CD14-positive monocyte (primary cell): Measurements from ENCODE around the gene PLET1. TPM values are rescaled to one million over a fixed set of nuclear protein-coding genes. Genes with fewer than 3 reads are reported as not detected.

Source experiments
- DNase-seq, 3 donors: peaks; one replicate each; pipeline ENCODE4 v3.0.0-alpha.2; 2011 to 2022
- H2AFZ ChIP-seq: 2 replicates; pipeline ENCODE4 v1.6.0; 2012; ENCODE audit warnings: mild to moderate bottlenecking, low read depth, low read length, inconsistent platforms; ENCODE audit not compliant: insufficient read depth, poor library complexity, severe bottlenecking
- H3K27ac ChIP-seq, 2 donors: 1 replicate in 1 of 2; 2 replicates in 1 of 2; pipeline ENCODE4 v1.5.1; 2012 to 2013; ENCODE audit warnings: low read length in 2 of 2, control low read depth in 1 of 2, inconsistent platforms in 1 of 2, low read depth in 1 of 2, mild to moderate bottlenecking in 1 of 2
- H3K27me3 ChIP-seq, 2 donors: one replicate each; pipeline versions ENCODE4 v1.6.0 to v1.6.1; 2011 to 2013; ENCODE audit warnings: low read length in 2 of 2; ENCODE audit not compliant: control insufficient read depth in 2 of 2, insufficient read depth in 2 of 2
- H3K36me3 ChIP-seq, 2 donors: replicated peaks in 1 of 2; 1 replicate in 1 of 2; 2 replicates in 1 of 2; pipeline versions ENCODE4 v1.5.1 to v1.6.1; 2012 to 2013; ENCODE audit warnings: low read length in 2 of 2, control low read depth in 1 of 2, inconsistent platforms in 1 of 2, mild to moderate bottlenecking in 1 of 2; ENCODE audit not compliant: insufficient read depth in 2 of 2, control insufficient read depth in 1 of 2
- H3K4me1 ChIP-seq, 2 donors: 1 replicate in 1 of 2; 2 replicates in 1 of 2; pipeline versions ENCODE4 v1.5.1 to v1.6.1; 2012 to 2013; ENCODE audit warnings: low read length in 2 of 2, control low read depth in 1 of 2, inconsistent platforms in 1 of 2, mild to moderate bottlenecking in 1 of 2, moderate library complexity in 1 of 2; ENCODE audit not compliant: insufficient read depth in 2 of 2, control insufficient read depth in 1 of 2
- H3K4me2 ChIP-seq: replicated peaks from 2 replicates; pipeline ENCODE3; 2012; ENCODE audit warnings: low read length, moderate library complexity, mild to moderate bottlenecking; ENCODE audit not compliant: poor library complexity, severe bottlenecking; ENCODE audit errors: extremely low read depth
- H3K4me3 ChIP-seq, 3 experiments: fragments of 200-600 bp in 1 of 3; sonication (generic) in 1 of 3; replicated peaks in 1 of 3; 1 replicate in 2 of 3; 2 replicates in 1 of 3; pipeline ENCODE4 v1.5.1; 2011 to 2013; ENCODE audit warnings: low read length in 3 of 3, mild to moderate bottlenecking in 3 of 3, control low read depth in 2 of 3, low read depth in 2 of 3, inconsistent platforms in 1 of 3, moderate library complexity in 1 of 3
- H3K79me2 ChIP-seq: 2 replicates; pipeline ENCODE4 v1.6.0; 2012; ENCODE audit warnings: mild to moderate bottlenecking, control low read depth, inconsistent platforms, low read length, moderate library complexity; ENCODE audit not compliant: insufficient read depth
- H3K9ac ChIP-seq: 2 replicates; pipeline ENCODE4 v1.6.0; 2017; ENCODE audit warnings: low read length, mild to moderate bottlenecking; ENCODE audit not compliant: insufficient read depth, poor library complexity, severe bottlenecking
- H3K9me3 ChIP-seq, 2 donors: replicated peaks in 1 of 2; 1 replicate in 1 of 2; 2 replicates in 1 of 2; pipeline versions ENCODE4 v1.5.1 to v1.6.1; 2012 to 2013; ENCODE audit warnings: low read length in 2 of 2, control low read depth in 1 of 2; ENCODE audit not compliant: control insufficient read depth in 1 of 2, insufficient read depth in 1 of 2
- H4K20me1 ChIP-seq: 2 replicates; pipeline ENCODE4 v1.6.0; 2012; ENCODE audit warnings: mild to moderate bottlenecking, low read length, control low read depth, moderate library complexity; ENCODE audit not compliant: insufficient read depth
- H3K27ac Mint-ChIP-seq, 7 donors: one replicate each; pipeline ENCODE4 v1.8.0; 2020; ENCODE audit warnings: mild to moderate bottlenecking in 7 of 7, mixed read lengths in 7 of 7, moderate library complexity in 6 of 7, inconsistent platforms in 2 of 7
- H3K27me3 Mint-ChIP-seq, 3 donors: one replicate each; pipeline ENCODE4 v1.8.0; 2021 to 2022; ENCODE audit warnings: low read depth in 3 of 3, mild to moderate bottlenecking in 3 of 3, mixed read lengths in 3 of 3, moderate library complexity in 3 of 3, inconsistent platforms in 1 of 3
- H3K36me3 Mint-ChIP-seq, 2 donors: one replicate each; pipeline ENCODE4 v1.8.0; 2020; ENCODE audit warnings: mixed read lengths in 2 of 2, inconsistent platforms in 1 of 2, mild to moderate bottlenecking in 1 of 2
- H3K4me1 Mint-ChIP-seq: one replicate; pipeline ENCODE4 v1.8.0; 2020; ENCODE audit warnings: mild to moderate bottlenecking, mixed read lengths
- H3K4me3 Mint-ChIP-seq, 2 donors: one replicate each; pipeline ENCODE4 v1.8.0; 2020; ENCODE audit warnings: mild to moderate bottlenecking in 2 of 2, mixed read lengths in 2 of 2, moderate library complexity in 1 of 2
- H3K9me3 Mint-ChIP-seq, 7 donors: one replicate each; pipeline ENCODE4 v1.8.0; 2020 to 2022; ENCODE audit warnings: mixed read lengths in 7 of 7, mild to moderate bottlenecking in 6 of 7, moderate library complexity in 6 of 7, inconsistent platforms in 2 of 7
- CTCF ChIP-seq: fragments of 200-600 bp; IDR thresholded peaks from one replicate; pipeline ENCODE4 v1.8.0; 2022; ENCODE audit warnings: antibody characterized with exemption, mild to moderate bottlenecking
- WGBS: methylation state at CpG from one replicate; pipeline ENCODE4 v1.1.5; 2013; ENCODE audit warnings: missing lambda C conversion rate; ENCODE audit not compliant: insufficient coverage; 5-methylcytosine and 5-hydroxymethylcytosine counted together
- intact Hi-C, 2 donors: fragments of 100-400 bp; cut with micrococcal nuclease; formaldehyde crosslinking; loops; one replicate each; pipeline versions ENCODE4 v1.15.0 to v1.15.1; 2023
- polyA plus RNA-seq, 3 donors: library from polyadenylated mRNA; depleted of rRNA in 1 of 3; unstranded in 2 of 3; stranded (reverse) in 1 of 3; fragments of 300-500 nt in 2 of 3; fragments of >200 nt in 1 of 3; fragmentation: Illumina TruSeq in 2 of 3; gene quantifications; 1 replicate in 2 of 3; 2 replicates in 1 of 3; pipeline ENCODE4 v1.2.3, GENCODE V29; 2012 to 2021

The PLET1 gene
- polyA plus RNA-seq, 3 donors, result not detected

DNA sequence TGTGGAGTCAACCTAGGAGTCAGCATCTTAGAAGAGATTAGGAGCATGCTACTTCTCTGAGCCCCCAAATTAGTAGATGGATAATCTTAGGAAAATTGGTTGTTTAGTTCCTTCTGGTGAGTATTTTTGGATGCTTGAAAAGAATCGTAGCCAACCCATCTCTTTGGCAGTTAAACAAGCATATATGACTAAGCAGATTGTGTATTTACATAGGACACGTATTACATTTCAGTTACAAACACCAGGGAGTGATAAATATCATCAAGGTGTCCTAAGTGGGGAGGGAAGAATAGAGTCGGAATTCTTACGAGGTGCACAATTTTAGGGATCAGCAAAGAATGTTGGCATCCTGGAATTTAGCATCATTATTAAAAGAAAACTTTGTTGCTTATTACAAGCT, 13.5 kb downstream of the PLET1 start:
- no peak for TF ChIP-seq CTCF
- H3K9me3 ChIP-seq, result no peaks in the 10 kb centered on the region
- no peak for DNase-seq
- no peak overlapping the region for H3K27ac ChIP-seq
- no peaks in the 10 kb centered on the region for H3K4me1 ChIP-seq
- Mint-ChIP-seq H3K27ac (no peak overlapping the region), H3K27me3 (peaks cover 0 to 5% (median 1%) of the 10 kb centered on the region in 3 donors), H3K36me3 (peaks cover 13 to 18% of the 10 kb centered on the region in 2 donors), H3K4me1 (peaks cover 2% of the 10 kb centered on the region), H3K4me3 (no peak overlapping the region), H3K9me3 (peaks cover 4 to 25% (median 10%) of the 10 kb centered on the region in 7 donors)
- intact Hi-C loops, result no loop called here
- H3K36me3 ChIP-seq, result no peaks in the 10 kb centered on the region
- H3K4me2 ChIP-seq, result no peak overlapping the region
- H3K79me2 ChIP-seq, result no peaks in the 10 kb centered on the region
- H2AFZ ChIP-seq, result no peak overlapping the region
- H3K4me3 ChIP-seq, result no peak overlapping the region
- H3K27me3 ChIP-seq, result no peaks in the 10 kb centered on the region
- no CpG with 5 or more reads among the region's 4 CpGs for WGBS
- H4K20me1 ChIP-seq, result no peaks in the 10 kb centered on the region
- H3K9ac ChIP-seq, result no peak overlapping the region

DNA sequence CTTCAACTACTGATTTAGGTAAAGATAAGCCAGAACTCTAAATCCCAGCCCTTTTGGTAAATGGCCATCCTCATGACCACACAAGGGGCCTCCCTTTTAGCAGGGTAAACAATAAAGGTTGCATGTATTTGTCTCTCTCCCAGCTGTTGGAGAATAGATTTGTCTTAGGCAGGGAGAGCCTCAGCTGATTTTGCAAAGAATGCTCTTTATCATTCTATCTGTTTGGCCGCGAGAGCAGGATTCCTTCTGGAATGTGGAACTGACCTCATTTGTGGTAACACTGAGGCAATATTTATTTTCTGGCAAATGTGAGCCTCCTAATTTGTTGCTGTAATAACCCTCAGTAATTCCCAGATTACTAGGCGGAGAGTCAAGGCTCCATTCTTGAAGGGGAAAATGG, 19.2 kb downstream of the PLET1 start:
- no peak overlapping the region for H2AFZ ChIP-seq
- no peaks in the 10 kb centered on the region for H3K4me1 ChIP-seq
- no peaks in the 10 kb centered on the region for H3K79me2 ChIP-seq
- H3K27me3 ChIP-seq, result no peaks in the 10 kb centered on the region
- no peaks in the 10 kb centered on the region for H3K9me3 ChIP-seq
- H3K27ac ChIP-seq, result no peak overlapping the region
- Mint-ChIP-seq H3K36me3 (peaks cover 61 to 66% of the 10 kb centered on the region in 2 donors), H3K27me3 (peaks cover 0 to 3% (median 1%) of the 10 kb centered on the region in 3 donors), H3K4me3 (no peak overlapping the region), H3K27ac (no peak overlapping the region), H3K9me3 (peaks cover 5 to 26% (median 10%) of the 10 kb centered on the region in 7 donors), H3K4me1 (no peaks in the 10 kb centered on the region)
- no peak overlapping the region for H3K4me3 ChIP-seq
- H3K9ac ChIP-seq, result no peak overlapping the region
- peaks cover 38 to 51% of the 10 kb centered on the region in 2 donors for H3K36me3 ChIP-seq
- TF ChIP-seq CTCF, result no peak
- no peak for DNase-seq
- intact Hi-C loops, result no loop called here
- H3K4me2 ChIP-seq, result no peak overlapping the region
- no peaks in the 10 kb centered on the region for H4K20me1 ChIP-seq
- 90% methylated on average over 2 of the region's 3 CpGs for WGBS
